Ovary (tissue), 9 donors: Measurements from ENCODE around the gene KCNS1. TPM values are rescaled to one million over a fixed set of nuclear protein-coding genes. Genes with fewer than 3 reads are reported as not detected.

Source experiments
- DNase-seq, 5 donors: peaks; one replicate each; pipeline ENCODE4 v3.0.0-alpha.2; 2019 to 2020
- H3K27ac ChIP-seq, 2 donors: fragments of 200-600 bp; one replicate each; pipeline versions ENCODE4 v1.5.1 to v1.8.0; 2019 to 2022
- H3K27me3 ChIP-seq: fragments of 200-600 bp; one replicate; pipeline ENCODE4 v1.8.0; 2022
- H3K36me3 ChIP-seq: fragments of 200-600 bp; sonication (generic); one replicate; pipeline ENCODE4 v1.5.1; 2019
- H3K4me1 ChIP-seq: one replicate; pipeline ENCODE4 v1.8.1; 2013; ENCODE audit warnings: mild to moderate bottlenecking, moderate library complexity; ENCODE audit not compliant: insufficient read depth
- H3K4me3 ChIP-seq: fragments of 200-600 bp; sonication (generic); one replicate; pipeline ENCODE4 v1.5.1; 2017
- H3K9me3 ChIP-seq, 2 donors: fragments of 200-600 bp in 1 of 2; sonication (generic) in 1 of 2; one replicate each; pipeline versions ENCODE4 v1.5.1 to v1.8.1; 2013 to 2019; ENCODE audit warnings: mild to moderate bottlenecking in 1 of 2, moderate library complexity in 1 of 2
- CTCF ChIP-seq, 3 donors: fragments of 450-650 bp in 2 of 3; fragments of 200-600 bp in 1 of 3; IDR thresholded peaks; one replicate each; pipeline versions ENCODE4 v1.5.1 to v1.8.0; 2016 to 2022; ENCODE audit warnings: antibody characterized with exemption in 3 of 3, mild to moderate bottlenecking in 1 of 3
- EP300 ChIP-seq: sonication (generic); formaldehyde crosslinking; IDR thresholded peaks from one replicate; pipeline ENCODE4 v1.6.1; 2017; ENCODE audit warnings: antibody characterized with exemption
- POLR2A ChIP-seq: fragments of 450-650 bp; IDR thresholded peaks from one replicate; pipeline ENCODE4 v1.6.1; 2017; ENCODE audit warnings: antibody characterized with exemption, mild to moderate bottlenecking, moderate library complexity
- WGBS, 3 donors: extraction: QIAGEN DNeasy Blood & Tissue Kit in 1 of 3; methylation state at CpG; one replicate each; pipeline versions ENCODE4 v1.1.5 to v1.1.7; 2013 to 2017; 5-methylcytosine and 5-hydroxymethylcytosine counted together
- intact Hi-C, 4 donors: fragments of 100-400 bp; cut with DNase I; formaldehyde crosslinking; loops; one replicate each; pipeline versions ENCODE4 v1.11.0 to v1.15.1; 2022 to 2023
- polyA plus RNA-seq, 2 donors: library from polyadenylated mRNA; stranded (reverse); fragments of 200-250 nt in 1 of 2; fragments of 350-450 nt in 1 of 2; fragmentation: Illumina TruSeq in 1 of 2; extraction: RNeasy Lipid Tissue Mini Kit (QIAGEN cat#74804) in 1 of 2; gene quantifications; one replicate each; pipeline ENCODE4 v1.2.3, GENCODE V29; 2013 to 2014
- total RNA-seq, 7 donors: library from RNA; depleted of rRNA in 2 of 7; stranded (reverse); fragments of >200 nt in 2 of 7; fragmentation: NEBNext Ultra II Directional in 3 of 7; extraction: Animal tissue kit (Norgen Biotek cat#: 25700) in 3 of 7; gene quantifications; one replicate each; pipeline versions ENCODE4 v1.1.0 to v1.2.4, GENCODE V29; 2016 to 2023
- donor health status: DM: no; HTN: no; CAD: no; lungs with moderate emphysema.
- donor health status: DM: no; HTN: no; CAD: no.
- donor health status: Bipolar disorder and iron deficiency.
- donor health status: DM: yes; HTN: yes; CAD: no.
- donor health status: DM: no; HTN: no; CAD: no.
- donor health status: DM: yes; HTN: yes; CAD: no.

Gene KCNS1
- total and polyA plus RNA-seq, 9 donors: 0.02 to 0.80 TPM; not detected in 7

GRCh38 chr20:45080867-45081624, 19.9 kb downstream of the KCNS1 start:
- no peaks in the 10 kb centered on the region for H3K9me3 ChIP-seq
- WGBS, 3 donors: 82 to 89% (median 82%) methylated on average over 5 of the region's 5 CpGs
- intact Hi-C loops: no loop called here
- H3K36me3 ChIP-seq: no peaks in the 10 kb centered on the region
- TF ChIP-seq EP300: no peak
- TF ChIP-seq POLR2A: no peak
- no peak for TF ChIP-seq CTCF (IDR thresholded peaks at IDR 0.05)
- H3K4me1 ChIP-seq: no peaks in the 10 kb centered on the region
- no peak for DNase-seq
- H3K4me3 ChIP-seq: no peak overlapping the region
- H3K27me3 ChIP-seq: no peaks in the 10 kb centered on the region
- H3K27ac ChIP-seq: no peak overlapping the region

GRCh38 chr20:45077559-45077958, 23.4 kb downstream of the KCNS1 start:
- Histone ChIP-seq H3K4me3 (no peak overlapping the region), H3K4me1 (no peaks in the 10 kb centered on the region), H3K9me3 (no peaks in the 10 kb centered on the region), H3K36me3 (no peaks in the 10 kb centered on the region), H3K27ac (no peak overlapping the region), H3K27me3 (no peaks in the 10 kb centered on the region)
- TF ChIP-seq EP300 (no peak), CTCF (IDR thresholded peaks at IDR 0.05) (no peak), POLR2A (no peak)
- no peak for DNase-seq
- 87 to 94% (median 91%) methylated on average over 3 of the region's 3 CpGs for WGBS, 3 donors
- intact Hi-C loops: no loop called here

- no peak for DNase-seq
- no peaks in the 10 kb centered on the region for H3K36me3 ChIP-seq
- H3K27me3 ChIP-seq: no peaks in the 10 kb centered on the region
- no peak for TF ChIP-seq POLR2A
- TF ChIP-seq EP300: no peak
- TF ChIP-seq CTCF (IDR thresholded peaks at IDR 0.05): no peak
- no peak overlapping the region for H3K27ac ChIP-seq
- H3K9me3 ChIP-seq: no peaks in the 10 kb centered on the region
- intact Hi-C loops: no loop called here
- no peak overlapping the region for H3K4me3 ChIP-seq
- 85 to 94% (median 93%) methylated on average over 3 of the region's 3 CpGs for WGBS, 3 donors
- no peaks in the 10 kb centered on the region for H3K4me1 ChIP-seq
Observed at GRCh38 chr20:45073221-45073620, 27.7 kb downstream of the KCNS1 start.

- DNase-seq: no peak
- Histone ChIP-seq H3K36me3 (no peaks in the 10 kb centered on the region), H3K4me3 (no peak overlapping the region), H3K27me3 (no peaks in the 10 kb centered on the region), H3K4me1 (no peaks in the 10 kb centered on the region), H3K27ac (no peak overlapping the region), H3K9me3 (no peaks in the 10 kb centered on the region)
- 79 to 97% (median 97%) methylated on average over 1 of the region's 1 CpG for WGBS, 3 donors
- intact Hi-C loops: no loop called here
- no peak for TF ChIP-seq CTCF (IDR thresholded peaks at IDR 0.05)
- TF ChIP-seq POLR2A: no peak
- TF ChIP-seq EP300: no peak
Observed at GRCh38 chr20:45072066-45072465, 28.9 kb downstream of the KCNS1 start.
